Effector memory CD4-positive, alpha-beta T cell (primary cell): ENCODE data around the gene TGFB3.

Source experiments
- DNase-seq, 3 donors: peaks; one replicate each; pipeline ENCODE4 v3.0.0-alpha.2; 2020
- H3K27ac ChIP-seq: 2 replicates; pipeline ENCODE4 v1.7.0; 2013; ENCODE audit warnings: mild to moderate bottlenecking, low read length, moderate library complexity; ENCODE audit not compliant: insufficient read depth, poor library complexity, severe bottlenecking
- H3K27me3 ChIP-seq: replicated peaks from 2 replicates; pipeline ENCODE4 v1.7.0; 2013; ENCODE audit warnings: mild to moderate bottlenecking, low read length; ENCODE audit not compliant: insufficient read depth, control insufficient read depth, poor library complexity, severe bottlenecking
- H3K36me3 ChIP-seq: 2 replicates; pipeline ENCODE4 v1.7.0; 2013; ENCODE audit warnings: mild to moderate bottlenecking, low read length, moderate library complexity; ENCODE audit not compliant: control insufficient read depth, insufficient read depth
- H3K4me1 ChIP-seq: 2 replicates; pipeline ENCODE4 v1.7.0; 2013; ENCODE audit warnings: low read length, mild to moderate bottlenecking; ENCODE audit not compliant: control insufficient read depth, insufficient read depth, poor library complexity, severe bottlenecking
- H3K4me3 ChIP-seq: 2 replicates; pipeline ENCODE4 v1.7.0; 2013; ENCODE audit warnings: low read length, low read depth, mild to moderate bottlenecking; ENCODE audit not compliant: insufficient read depth, poor library complexity, severe bottlenecking
- H3K9me3 ChIP-seq: 2 replicates; pipeline ENCODE4 v1.7.0; 2013; ENCODE audit warnings: mild to moderate bottlenecking, low read length, moderate library complexity; ENCODE audit not compliant: control insufficient read depth

TGFB3 gene

GRCh38 chr14:75967866-75968265, 13.9 kb downstream of the TGFB3 start:
- Histone ChIP-seq H3K4me3 (no peak overlapping the region), H3K36me3 (no peaks in the 10 kb centered on the region), H3K9me3 (no peaks in the 10 kb centered on the region), H3K4me1 (no peaks in the 10 kb centered on the region), H3K27me3 (no peaks in the 10 kb centered on the region), H3K27ac (no peak overlapping the region)
- DNase-seq: no peak

- Histone ChIP-seq H3K27ac (no peak overlapping the region), H3K9me3 (no peaks in the 10 kb centered on the region), H3K27me3 (no peaks in the 10 kb centered on the region), H3K4me1 (no peaks in the 10 kb centered on the region), H3K4me3 (no peak overlapping the region), H3K36me3 (no peaks in the 10 kb centered on the region)
- no peak for DNase-seq
These were observed 20.1 kb downstream of the TGFB3 start for GRCh38 chr14:75961662-75962061.

- Histone ChIP-seq H3K4me1 (no peaks in the 10 kb centered on the region), H3K36me3 (no peaks in the 10 kb centered on the region), H3K27ac (no peak overlapping the region), H3K4me3 (no peak overlapping the region), H3K27me3 (no peaks in the 10 kb centered on the region), H3K9me3 (no peaks in the 10 kb centered on the region)
- no peak for DNase-seq
These were observed 21.6 kb downstream of the TGFB3 start for GRCh38 chr14:75960231-75960630.

GRCh38 chr14:75959031-75959430, 22.8 kb downstream of the TGFB3 start:
- Histone ChIP-seq H3K27me3 (no peaks in the 10 kb centered on the region), H3K4me3 (no peak overlapping the region), H3K36me3 (no peaks in the 10 kb centered on the region), H3K27ac (no peak overlapping the region), H3K9me3 (no peaks in the 10 kb centered on the region), H3K4me1 (no peaks in the 10 kb centered on the region)
- no peak for DNase-seq

GRCh38 chr14:75952489-75952888, 29.3 kb downstream of the TGFB3 start:
- no peak for DNase-seq
- H3K4me3 ChIP-seq: no peak overlapping the region
- no peaks in the 10 kb centered on the region for H3K9me3 ChIP-seq
- no peaks in the 10 kb centered on the region for H3K27me3 ChIP-seq
- no peaks in the 10 kb centered on the region for H3K4me1 ChIP-seq
- no peak overlapping the region for H3K27ac ChIP-seq
- no peaks in the 10 kb centered on the region for H3K36me3 ChIP-seq

GRCh38 chr14:75946785-75947184, 35.0 kb downstream of the TGFB3 start:
- H3K27ac ChIP-seq: no peak overlapping the region
- no peak overlapping the region for H3K4me3 ChIP-seq
- H3K27me3 ChIP-seq: no peaks in the 10 kb centered on the region
- DNase-seq: no peak
- H3K36me3 ChIP-seq: no peaks in the 10 kb centered on the region
- H3K4me1 ChIP-seq: no peaks in the 10 kb centered on the region
- no peaks in the 10 kb centered on the region for H3K9me3 ChIP-seq

- Histone ChIP-seq H3K9me3 (no peaks in the 10 kb centered on the region), H3K27me3 (no peaks in the 10 kb centered on the region), H3K36me3 (no peaks in the 10 kb centered on the region), H3K27ac (no peak overlapping the region), H3K4me1 (no peaks in the 10 kb centered on the region), H3K4me3 (no peak overlapping the region)
- no peak for DNase-seq
These were observed 37.1 kb downstream of the TGFB3 start for GRCh38 chr14:75944607-75945241.

- Histone ChIP-seq H3K36me3 (no peaks in the 10 kb centered on the region), H3K4me3 (no peak overlapping the region), H3K27ac (no peak overlapping the region), H3K9me3 (no peaks in the 10 kb centered on the region), H3K27me3 (no peaks in the 10 kb centered on the region), H3K4me1 (no peaks in the 10 kb centered on the region)
- no peak for DNase-seq
These were observed 40.8 kb downstream of the TGFB3 start for GRCh38 chr14:75941030-75941429.

GRCh38 chr14:75939200-75939599, 42.6 kb downstream of the TGFB3 start:
- no peaks in the 10 kb centered on the region for H3K9me3 ChIP-seq
- no peaks in the 10 kb centered on the region for H3K36me3 ChIP-seq
- H3K27ac ChIP-seq: no peak overlapping the region
- H3K4me1 ChIP-seq: no peaks in the 10 kb centered on the region
- no peaks in the 10 kb centered on the region for H3K27me3 ChIP-seq
- no peak overlapping the region for H3K4me3 ChIP-seq
- DNase-seq: no peak

- Histone ChIP-seq H3K27me3 (no peaks in the 10 kb centered on the region), H3K27ac (no peak overlapping the region), H3K36me3 (no peaks in the 10 kb centered on the region), H3K4me3 (no peak overlapping the region), H3K4me1 (no peaks in the 10 kb centered on the region), H3K9me3 (no peaks in the 10 kb centered on the region)
- DNase-seq: no peak
These were observed 46.7 kb downstream of the TGFB3 start for GRCh38 chr14:75934998-75935628.
